Measurements from ENCODE around the gene DNAH9.

DNAH9 gene

GRCh38 chr17:11712456-11712855 is 114.2 kb downstream of the DNAH9 start:
- Histone ChIP-seq H3K4me1 (no peaks in the 10 kb centered on the region), H3K4me3 (ENCODE audit: low read depth, low read length) (no peak overlapping the region), H3K27me3 (no peaks in the 10 kb centered on the region), H3K9me3 (no peaks in the 10 kb centered on the region), H3K36me3 (no peaks in the 10 kb centered on the region)
- DNase-seq = no peak
- no peak for TF ChIP-seq CTCF (IDR thresholded peaks at IDR 0.05; ENCODE audit: low read depth, low read length)

GRCh38 chr17:11719203-11719602 is 120.9 kb downstream of the DNAH9 start:
- no peak for TF ChIP-seq CTCF (IDR thresholded peaks at IDR 0.05; ENCODE audit: low read depth, low read length)
- H3K4me3 ChIP-seq (ENCODE audit: low read depth, low read length) = no peak overlapping the region
- no peaks in the 10 kb centered on the region for H3K27me3 ChIP-seq
- no peaks in the 10 kb centered on the region for H3K36me3 ChIP-seq
- no peaks in the 10 kb centered on the region for H3K9me3 ChIP-seq
- H3K4me1 ChIP-seq = no peaks in the 10 kb centered on the region
- no peak for DNase-seq

- no peaks in the 10 kb centered on the region for H3K9me3 ChIP-seq
- H3K4me3 ChIP-seq (ENCODE audit: low read depth, low read length) = no peak overlapping the region
- H3K4me1 ChIP-seq = no peaks in the 10 kb centered on the region
- no peak for TF ChIP-seq CTCF (IDR thresholded peaks at IDR 0.05; ENCODE audit: low read depth, low read length)
- no peaks in the 10 kb centered on the region for H3K27me3 ChIP-seq
- no peaks in the 10 kb centered on the region for H3K36me3 ChIP-seq
- no peak for DNase-seq
Measured at GRCh38 chr17:11719856-11720255, 121.6 kb downstream of the DNAH9 start.

GRCh38 chr17:11720816-11721215 is 122.5 kb downstream of the DNAH9 start:
- no peak overlapping the region for H3K4me3 ChIP-seq (ENCODE audit: low read depth, low read length)
- no peaks in the 10 kb centered on the region for H3K27me3 ChIP-seq
- H3K36me3 ChIP-seq = no peaks in the 10 kb centered on the region
- no peak for TF ChIP-seq CTCF (IDR thresholded peaks at IDR 0.05; ENCODE audit: low read depth, low read length)
- no peaks in the 10 kb centered on the region for H3K4me1 ChIP-seq
- DNase-seq = no peak
- no peaks in the 10 kb centered on the region for H3K9me3 ChIP-seq

GRCh38 chr17:11730747-11731146 is 132.5 kb downstream of the DNAH9 start:
- Histone ChIP-seq H3K4me1 (no peaks in the 10 kb centered on the region), H3K9me3 (no peaks in the 10 kb centered on the region), H3K4me3 (ENCODE audit: low read depth, low read length) (no peak overlapping the region), H3K36me3 (no peaks in the 10 kb centered on the region), H3K27me3 (no peaks in the 10 kb centered on the region)
- no peak for TF ChIP-seq CTCF (IDR thresholded peaks at IDR 0.05; ENCODE audit: low read depth, low read length)
- no peak for DNase-seq

- Histone ChIP-seq H3K4me3 (ENCODE audit: low read depth, low read length) (no peak overlapping the region), H3K27me3 (no peaks in the 10 kb centered on the region), H3K9me3 (no peaks in the 10 kb centered on the region), H3K36me3 (no peaks in the 10 kb centered on the region), H3K4me1 (no peaks in the 10 kb centered on the region)
- no peak for TF ChIP-seq CTCF (IDR thresholded peaks at IDR 0.05; ENCODE audit: low read depth, low read length)
- DNase-seq = no peak
Measured at GRCh38 chr17:11736613-11737312, 138.5 kb downstream of the DNAH9 start.

Data from BE2C (cell line).